NK-92 treated with Interleukin-12 subunit alpha and Interleukin-12 subunit beta, amount 100 ng/mL, for 24 hours (cell line): Measurements from ENCODE around the gene XAGE2.
A peak's percentile ranks its signal among the peaks of the same experiment; 100 is the strongest.
"Not testable (repeated sequence)": the region's sequence is repeated elsewhere in the genome, so short reads cannot be mapped to it uniquely, and the experiment has no call there.

Experiments used
- DNase-seq: peaks from one replicate; lab custom pipeline; 2025; lab: John Stamatoyannopoulos, UW

The XAGE2 gene

GRCh38 chrX:52368368-52369055 lies at the start of gene XAGE2:
XAGE2 (plus strand) TSS chrX:52369021; CDS start chrX:52370015, 994 bp downstream.
- DNase-seq: no peak

GRCh38 chrX:52337410-52337809 lies 31.4 kb upstream of the XAGE2 start:
- DNase-seq: no peak

GRCh38 chrX:52341493-52341892 lies 27.3 kb upstream of the XAGE2 start:
- DNase-seq: no peak

- not testable (repeated sequence) for DNase-seq
Observed at GRCh38 chrX:52343131-52343530, 25.7 kb upstream of the XAGE2 start.

- peak; percentile 1 for DNase-seq
Observed at GRCh38 chrX:52345402-52345801, 23.4 kb upstream of the XAGE2 start.

- DNase-seq: peak; percentile 50
Observed at GRCh38 chrX:52346174-52347165, 22.4 kb upstream of the XAGE2 start.

- no peak for DNase-seq
Observed at GRCh38 chrX:52349681-52350080, 19.1 kb upstream of the XAGE2 start.

- no peak for DNase-seq
Observed at GRCh38 chrX:52352551-52352950, 16.3 kb upstream of the XAGE2 start.

- DNase-seq: no peak
Observed at GRCh38 chrX:52353838-52354237, 15.0 kb upstream of the XAGE2 start.

GRCh38 chrX:52355108-52355507 lies 13.7 kb upstream of the XAGE2 start:
- DNase-seq: no peak

- no peak for DNase-seq
Observed at GRCh38 chrX:52359614-52360232, 9.1 kb upstream of the XAGE2 start.

- DNase-seq: no peak
Observed at GRCh38 chrX:52361941-52362340, 6.9 kb upstream of the XAGE2 start.

GRCh38 chrX:52363247-52363883 lies 5.5 kb upstream of the XAGE2 start:
- no peak for DNase-seq

- no peak for DNase-seq
Observed at GRCh38 chrX:52378870-52379269, 10.0 kb downstream of the XAGE2 start.

- no peak for DNase-seq
Observed at GRCh38 chrX:52380993-52381392, 12.2 kb downstream of the XAGE2 start.

- DNase-seq: no peak
Observed at GRCh38 chrX:52410439-52411394, 41.9 kb downstream of the XAGE2 start.

GRCh38 chrX:52415304-52415703 lies 46.5 kb downstream of the XAGE2 start:
- no peak for DNase-seq

GRCh38 chrX:52416816-52417215 lies 48.0 kb downstream of the XAGE2 start:
- DNase-seq: no peak

GRCh38 chrX:52420824-52421443 lies 52.1 kb downstream of the XAGE2 start:
- DNase-seq: no peak

GRCh38 chrX:52422884-52423283 lies 54.1 kb downstream of the XAGE2 start:
- no peak for DNase-seq
